ENCODE measurements around the gene TENM3. TPM values are rescaled to one million over a fixed set of nuclear protein-coding genes. Genes with fewer than 3 reads are reported as not detected.

TENM3 gene
- total and polyA plus RNA-seq, 9 donors = 11.0 to 32.9 (median 23.2) TPM

- H3K36me3 ChIP-seq (ENCODE audit: control insufficient read depth, insufficient read depth, low read length) = no peaks in the 10 kb centered on the region
- no peak overlapping the region for H3K4me3 ChIP-seq (ENCODE audit: low read length)
- H3K4me1 ChIP-seq (ENCODE audit: control insufficient read depth, insufficient read depth, low read length) = no peaks in the 10 kb centered on the region
- H3K27ac ChIP-seq (ENCODE audit: low read length) = no peak overlapping the region
- WGBS (ENCODE audit: insufficient coverage) = 33% methylated on average over 1 of the region's 5 CpGs
- no peaks in the 10 kb centered on the region for H3K9me3 ChIP-seq (replicated peaks; ENCODE audit: control insufficient read depth, low read depth, low read length)
- no peaks in the 10 kb centered on the region for H3K27me3 ChIP-seq (ENCODE audit: control insufficient read depth, insufficient read depth, low read length)
- DNase-seq = no peak
These were observed 334.2 kb downstream of the TENM3 start for GRCh38 chr4:182577411-182577810.

- H3K36me3 ChIP-seq (ENCODE audit: control insufficient read depth, insufficient read depth, low read length) = no peaks in the 10 kb centered on the region
- no peaks in the 10 kb centered on the region for H3K27me3 ChIP-seq (ENCODE audit: control insufficient read depth, insufficient read depth, low read length)
- H3K27ac ChIP-seq (ENCODE audit: low read length) = no peak overlapping the region
- H3K4me3 ChIP-seq (ENCODE audit: low read length) = no peak overlapping the region
- H3K9me3 ChIP-seq (replicated peaks; ENCODE audit: control insufficient read depth, low read depth, low read length) = no peaks in the 10 kb centered on the region
- DNase-seq = no peak
- no peaks in the 10 kb centered on the region for H3K4me1 ChIP-seq (ENCODE audit: control insufficient read depth, insufficient read depth, low read length)
These were observed 335.2 kb downstream of the TENM3 start for GRCh38 chr4:182578402-182578801.

DNA sequence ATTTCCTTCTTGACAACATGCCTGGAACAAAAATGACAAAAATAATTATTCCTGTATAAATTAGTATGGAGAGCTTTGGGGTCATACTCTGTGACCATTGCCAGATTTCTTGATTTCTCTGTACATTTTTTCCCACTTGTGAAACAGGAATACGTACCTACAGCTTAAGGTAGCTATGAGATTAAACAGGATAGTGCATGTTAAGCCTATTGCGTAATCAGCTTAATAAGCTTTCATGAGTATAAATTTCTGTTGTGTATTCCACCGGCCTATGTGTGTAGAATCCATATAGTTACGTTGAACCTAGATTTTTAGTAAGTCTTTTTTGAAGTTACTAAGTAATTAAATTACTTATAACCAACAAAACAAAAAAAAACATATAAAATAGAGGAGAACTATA is 339.0 kb downstream of the TENM3 start:
- no peaks in the 10 kb centered on the region for H3K4me1 ChIP-seq (ENCODE audit: control insufficient read depth, insufficient read depth, low read length)
- no peak for DNase-seq
- H3K27ac ChIP-seq (ENCODE audit: low read length) = no peak overlapping the region
- H3K36me3 ChIP-seq (ENCODE audit: control insufficient read depth, insufficient read depth, low read length) = no peaks in the 10 kb centered on the region
- WGBS (ENCODE audit: insufficient coverage) = no CpG with 5 or more reads among the region's 4 CpGs
- H3K4me3 ChIP-seq (ENCODE audit: low read length) = no peak overlapping the region
- H3K9me3 ChIP-seq (replicated peaks; ENCODE audit: control insufficient read depth, low read depth, low read length) = no peaks in the 10 kb centered on the region
- no peaks in the 10 kb centered on the region for H3K27me3 ChIP-seq (ENCODE audit: control insufficient read depth, insufficient read depth, low read length)

- DNase-seq = peak; percentile 38
- Histone ChIP-seq H3K4me1 (ENCODE audit: control insufficient read depth, insufficient read depth, low read length) (no peaks in the 10 kb centered on the region), H3K9me3 (replicated peaks; ENCODE audit: control insufficient read depth, low read depth, low read length) (peaks cover under 1% of the 10 kb centered on the region), H3K27me3 (ENCODE audit: control insufficient read depth, insufficient read depth, low read length) (no peaks in the 10 kb centered on the region), H3K36me3 (ENCODE audit: control insufficient read depth, insufficient read depth, low read length) (no peaks in the 10 kb centered on the region), H3K27ac (ENCODE audit: low read length) (no peak overlapping the region), H3K4me3 (ENCODE audit: low read length) (no peak overlapping the region)
- no CpG with 5 or more reads among the region's 3 CpGs for WGBS (ENCODE audit: insufficient coverage)
These were observed 340.7 kb downstream of the TENM3 start for GRCh38 chr4:182583703-182584415.

DNA sequence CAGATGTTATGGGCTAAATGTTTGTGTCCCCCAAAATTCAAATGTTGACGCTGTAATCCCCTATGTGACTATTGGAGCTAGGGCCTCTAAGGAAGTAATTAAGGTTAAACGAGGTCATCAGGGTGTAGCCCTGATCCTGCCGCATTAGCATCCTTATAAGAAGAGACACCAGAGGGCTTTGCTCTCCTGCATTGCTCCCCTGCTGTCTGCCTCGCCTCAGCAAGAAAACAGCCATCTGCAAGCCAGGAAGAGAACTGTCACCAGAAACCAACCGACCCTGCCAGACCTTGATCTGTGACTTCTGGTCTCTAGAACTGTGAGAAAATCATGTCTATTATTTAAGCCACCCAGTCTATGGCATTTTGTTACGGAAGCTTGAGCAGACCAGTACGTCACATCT is 342.1 kb downstream of the TENM3 start:
- 38% methylated on average over 3 of the region's 7 CpGs for WGBS (ENCODE audit: insufficient coverage)
- H3K27me3 ChIP-seq (ENCODE audit: control insufficient read depth, insufficient read depth, low read length) = no peaks in the 10 kb centered on the region
- no peaks in the 10 kb centered on the region for H3K4me1 ChIP-seq (ENCODE audit: control insufficient read depth, insufficient read depth, low read length)
- peaks cover 7% of the 10 kb centered on the region for H3K9me3 ChIP-seq (replicated peaks; ENCODE audit: control insufficient read depth, low read depth, low read length)
- no peak overlapping the region for H3K27ac ChIP-seq (ENCODE audit: low read length)
- no peaks in the 10 kb centered on the region for H3K36me3 ChIP-seq (ENCODE audit: control insufficient read depth, insufficient read depth, low read length)
- H3K4me3 ChIP-seq (ENCODE audit: low read length) = no peak overlapping the region
- DNase-seq = no peak

- Histone ChIP-seq H3K4me3 (ENCODE audit: low read length) (no peak overlapping the region), H3K9me3 (replicated peaks; ENCODE audit: control insufficient read depth, low read depth, low read length) (peaks cover 7% of the 10 kb centered on the region), H3K27me3 (ENCODE audit: control insufficient read depth, insufficient read depth, low read length) (no peaks in the 10 kb centered on the region), H3K4me1 (ENCODE audit: control insufficient read depth, insufficient read depth, low read length) (no peaks in the 10 kb centered on the region), H3K27ac (ENCODE audit: low read length) (no peak overlapping the region), H3K36me3 (ENCODE audit: control insufficient read depth, insufficient read depth, low read length) (no peaks in the 10 kb centered on the region)
- WGBS (ENCODE audit: insufficient coverage) = no CpG with 5 or more reads among the region's 2 CpGs
- no peak for DNase-seq
These were observed 345.9 kb downstream of the TENM3 start for GRCh38 chr4:182589100-182589499.

- Histone ChIP-seq H3K9me3 (replicated peaks; ENCODE audit: control insufficient read depth, low read depth, low read length) (peaks cover 7% of the 10 kb centered on the region), H3K27me3 (ENCODE audit: control insufficient read depth, insufficient read depth, low read length) (no peaks in the 10 kb centered on the region), H3K27ac (ENCODE audit: low read length) (no peak overlapping the region), H3K4me3 (ENCODE audit: low read length) (no peak overlapping the region), H3K36me3 (ENCODE audit: control insufficient read depth, insufficient read depth, low read length) (no peaks in the 10 kb centered on the region), H3K4me1 (ENCODE audit: control insufficient read depth, insufficient read depth, low read length) (no peaks in the 10 kb centered on the region)
- DNase-seq = no peak
- 76% methylated on average over 2 of the region's 7 CpGs for whole genome bisulfite sequencing (ENCODE audit: insufficient coverage)
These were observed 350.2 kb downstream of the TENM3 start for GRCh38 chr4:182593402-182593801.

DNA sequence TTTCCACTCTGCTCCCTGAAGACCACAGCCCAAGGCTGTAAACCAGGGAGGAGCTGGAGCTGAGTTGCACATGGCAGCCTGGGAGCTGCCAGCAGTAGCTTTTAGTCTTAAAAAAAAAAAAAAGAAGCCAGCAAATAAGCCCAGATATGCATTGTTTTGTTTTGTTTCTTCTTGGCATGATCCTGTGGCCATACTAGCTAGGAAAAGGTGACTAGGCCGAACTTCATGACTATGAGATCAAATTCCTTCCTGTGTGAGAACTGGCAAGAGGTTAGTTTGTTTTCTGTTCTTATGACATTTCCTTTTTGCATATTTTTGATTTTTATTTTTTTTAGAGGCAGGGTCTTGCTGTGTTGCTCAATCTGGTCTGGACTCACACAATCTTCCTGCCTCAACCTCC is 350.7 kb downstream of the TENM3 start:
- Histone ChIP-seq H3K27me3 (ENCODE audit: control insufficient read depth, insufficient read depth, low read length) (no peaks in the 10 kb centered on the region), H3K4me1 (ENCODE audit: control insufficient read depth, insufficient read depth, low read length) (no peaks in the 10 kb centered on the region)
- WGBS (ENCODE audit: insufficient coverage) = 60% methylated on average over 1 of the region's 1 CpG

DNA sequence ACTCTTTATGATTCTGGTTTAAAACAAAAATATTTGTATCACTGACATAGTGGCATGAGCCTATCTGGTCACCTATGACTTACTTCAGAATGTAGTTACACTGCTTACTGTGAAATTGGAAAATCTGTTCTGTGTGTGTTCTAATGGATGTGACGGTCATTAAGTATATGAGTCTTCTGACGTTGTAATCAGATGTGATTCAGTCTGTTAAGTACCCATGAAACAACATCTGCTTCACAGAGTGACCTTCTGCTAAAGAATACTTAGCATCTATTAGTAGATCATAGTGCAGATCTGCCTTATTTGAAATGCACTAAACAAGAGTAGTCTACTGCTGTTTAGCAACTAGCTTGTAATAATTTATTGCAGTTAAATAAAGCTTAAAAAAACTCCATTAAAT is 356.9 kb downstream of the TENM3 start:
- H3K27ac ChIP-seq (ENCODE audit: low read length) = no peak overlapping the region
- no peaks in the 10 kb centered on the region for H3K9me3 ChIP-seq (replicated peaks; ENCODE audit: control insufficient read depth, low read depth, low read length)
- peak; percentile 44 for DNase-seq
- H3K36me3 ChIP-seq (ENCODE audit: control insufficient read depth, insufficient read depth, low read length) = peaks cover 2% of the 10 kb centered on the region
- no peaks in the 10 kb centered on the region for H3K4me1 ChIP-seq (ENCODE audit: control insufficient read depth, insufficient read depth, low read length)
- WGBS (ENCODE audit: insufficient coverage) = no CpG with 5 or more reads among the region's 2 CpGs
- no peak overlapping the region for H3K4me3 ChIP-seq (ENCODE audit: low read length)
- H3K27me3 ChIP-seq (ENCODE audit: control insufficient read depth, insufficient read depth, low read length) = no peaks in the 10 kb centered on the region

More for the DNA sequence above, 350.7 kb downstream of the TENM3 start:
- no peak overlapping the region for H3K4me3 ChIP-seq (ENCODE audit: low read length)
- no peak for DNase-seq
- peaks cover 6% of the 10 kb centered on the region for H3K9me3 ChIP-seq (replicated peaks; ENCODE audit: control insufficient read depth, low read depth, low read length)
- H3K27ac ChIP-seq (ENCODE audit: low read length) = no peak overlapping the region
- no peaks in the 10 kb centered on the region for H3K36me3 ChIP-seq (ENCODE audit: control insufficient read depth, insufficient read depth, low read length)

DNA sequence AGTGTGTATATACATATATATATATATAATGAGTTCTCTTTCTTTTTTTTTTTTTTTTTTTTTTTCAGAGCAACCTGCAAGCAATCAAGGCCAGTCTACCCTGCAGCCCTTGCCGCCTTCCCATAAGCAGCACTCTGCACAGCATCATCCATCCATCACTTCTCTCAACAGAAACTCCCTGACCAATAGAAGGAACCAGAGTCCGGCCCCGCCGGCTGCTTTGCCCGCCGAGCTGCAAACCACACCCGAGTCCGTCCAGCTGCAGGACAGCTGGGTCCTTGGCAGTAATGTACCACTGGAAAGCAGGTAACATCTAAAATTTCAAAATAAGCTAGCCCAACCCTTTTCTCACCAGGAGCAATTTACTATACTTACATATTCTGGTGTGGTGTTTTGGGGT is 357.7 kb downstream of the TENM3 start:
- Histone ChIP-seq H3K27ac (ENCODE audit: low read length) (no peak overlapping the region), H3K36me3 (ENCODE audit: control insufficient read depth, insufficient read depth, low read length) (peaks cover 2% of the 10 kb centered on the region), H3K27me3 (ENCODE audit: control insufficient read depth, insufficient read depth, low read length) (no peaks in the 10 kb centered on the region), H3K9me3 (replicated peaks; ENCODE audit: control insufficient read depth, low read depth, low read length) (no peaks in the 10 kb centered on the region), H3K4me1 (ENCODE audit: control insufficient read depth, insufficient read depth, low read length) (no peaks in the 10 kb centered on the region), H3K4me3 (ENCODE audit: low read length) (no peak overlapping the region)
- DNase-seq = peak; percentile 21
- 100% methylated on average over 1 of the region's 8 CpGs for WGBS (ENCODE audit: insufficient coverage)

DNA sequence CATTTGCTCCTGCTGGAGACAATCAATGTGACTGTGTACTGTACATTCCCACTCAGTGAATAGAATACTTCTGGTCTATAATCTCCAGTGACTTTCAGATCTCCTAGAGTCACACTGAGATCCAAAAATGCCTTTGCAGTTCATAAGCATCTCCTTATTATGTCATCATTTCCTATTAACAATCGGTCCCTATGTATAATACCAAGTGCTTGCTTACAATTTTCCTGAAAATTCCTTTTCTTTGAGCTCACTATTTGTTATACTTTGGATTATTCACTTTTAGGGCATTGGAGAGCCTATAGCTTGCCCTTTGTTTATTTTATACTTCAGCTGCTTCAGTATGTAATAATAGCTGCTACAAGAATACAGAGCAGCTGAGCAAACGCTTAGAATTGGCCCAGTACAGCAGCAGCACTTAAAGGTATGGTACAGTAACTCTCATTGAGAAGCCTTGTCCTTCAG is 361.0 kb downstream of the TENM3 start:
- H3K9me3 ChIP-seq (replicated peaks; ENCODE audit: control insufficient read depth, low read depth, low read length) = no peaks in the 10 kb centered on the region
- WGBS (ENCODE audit: insufficient coverage) = no CpG with 5 or more reads among the region's 2 CpGs
- H3K4me3 ChIP-seq (ENCODE audit: low read length) = no peak overlapping the region

More for the DNA sequence above, 361.0 kb downstream of the TENM3 start:
- Histone ChIP-seq H3K27me3 (ENCODE audit: control insufficient read depth, insufficient read depth, low read length) (no peaks in the 10 kb centered on the region), H3K36me3 (ENCODE audit: control insufficient read depth, insufficient read depth, low read length) (peaks cover 2% of the 10 kb centered on the region), H3K4me1 (ENCODE audit: control insufficient read depth, insufficient read depth, low read length) (no peaks in the 10 kb centered on the region), H3K27ac (ENCODE audit: low read length) (peak overlapping the region; percentile 22)
- peak; percentile 54 for DNase-seq

Measured in muscle of leg (tissue), 11 donors.